GM12801 (cell line): ENCODE data around the gene C19orf73.

Source experiments
- TF ChIP-seq, protein P1 (sequence below): IDR thresholded peaks from one replicate; pipeline ENCODE4 v1.5.1; 2011; ENCODE audit warnings: control low read depth; ENCODE audit not compliant: insufficient read length; ENCODE audit errors: extremely low read depth

Gene C19orf73

DNA sequence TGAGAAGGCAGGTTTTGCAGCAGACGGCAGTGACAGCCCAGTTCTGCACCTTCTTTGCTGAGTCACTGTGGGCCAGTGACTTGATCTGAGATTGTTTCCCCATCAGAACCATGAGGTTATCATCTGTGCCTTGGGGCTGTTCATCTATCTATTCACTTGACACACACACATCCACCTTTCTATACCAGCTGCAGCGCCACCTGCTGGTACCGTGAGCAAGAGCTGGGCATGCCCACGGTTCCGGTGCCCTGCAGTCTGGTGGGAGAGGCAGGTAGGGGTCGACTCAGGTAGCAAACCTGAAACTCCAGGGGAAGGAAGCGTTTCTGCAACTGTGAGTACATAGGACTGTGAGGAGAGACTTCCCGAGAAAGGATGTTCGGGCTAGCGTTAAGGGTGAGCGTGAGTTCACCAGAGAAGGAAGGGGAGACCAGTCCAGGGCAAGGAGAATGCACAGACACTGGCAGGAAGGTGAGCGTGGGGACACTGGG lies 12.3 kb downstream of the C19orf73 start:
- TF ChIP-seq, protein P1, sequence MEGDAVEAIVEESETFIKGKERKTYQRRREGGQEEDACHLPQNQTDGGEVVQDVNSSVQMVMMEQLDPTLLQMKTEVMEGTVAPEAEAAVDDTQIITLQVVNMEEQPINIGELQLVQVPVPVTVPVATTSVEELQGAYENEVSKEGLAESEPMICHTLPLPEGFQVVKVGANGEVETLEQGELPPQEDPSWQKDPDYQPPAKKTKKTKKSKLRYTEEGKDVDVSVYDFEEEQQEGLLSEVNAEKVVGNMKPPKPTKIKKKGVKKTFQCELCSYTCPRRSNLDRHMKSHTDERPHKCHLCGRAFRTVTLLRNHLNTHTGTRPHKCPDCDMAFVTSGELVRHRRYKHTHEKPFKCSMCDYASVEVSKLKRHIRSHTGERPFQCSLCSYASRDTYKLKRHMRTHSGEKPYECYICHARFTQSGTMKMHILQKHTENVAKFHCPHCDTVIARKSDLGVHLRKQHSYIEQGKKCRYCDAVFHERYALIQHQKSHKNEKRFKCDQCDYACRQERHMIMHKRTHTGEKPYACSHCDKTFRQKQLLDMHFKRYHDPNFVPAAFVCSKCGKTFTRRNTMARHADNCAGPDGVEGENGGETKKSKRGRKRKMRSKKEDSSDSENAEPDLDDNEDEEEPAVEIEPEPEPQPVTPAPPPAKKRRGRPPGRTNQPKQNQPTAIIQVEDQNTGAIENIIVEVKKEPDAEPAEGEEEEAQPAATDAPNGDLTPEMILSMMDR = no peak

DNA sequence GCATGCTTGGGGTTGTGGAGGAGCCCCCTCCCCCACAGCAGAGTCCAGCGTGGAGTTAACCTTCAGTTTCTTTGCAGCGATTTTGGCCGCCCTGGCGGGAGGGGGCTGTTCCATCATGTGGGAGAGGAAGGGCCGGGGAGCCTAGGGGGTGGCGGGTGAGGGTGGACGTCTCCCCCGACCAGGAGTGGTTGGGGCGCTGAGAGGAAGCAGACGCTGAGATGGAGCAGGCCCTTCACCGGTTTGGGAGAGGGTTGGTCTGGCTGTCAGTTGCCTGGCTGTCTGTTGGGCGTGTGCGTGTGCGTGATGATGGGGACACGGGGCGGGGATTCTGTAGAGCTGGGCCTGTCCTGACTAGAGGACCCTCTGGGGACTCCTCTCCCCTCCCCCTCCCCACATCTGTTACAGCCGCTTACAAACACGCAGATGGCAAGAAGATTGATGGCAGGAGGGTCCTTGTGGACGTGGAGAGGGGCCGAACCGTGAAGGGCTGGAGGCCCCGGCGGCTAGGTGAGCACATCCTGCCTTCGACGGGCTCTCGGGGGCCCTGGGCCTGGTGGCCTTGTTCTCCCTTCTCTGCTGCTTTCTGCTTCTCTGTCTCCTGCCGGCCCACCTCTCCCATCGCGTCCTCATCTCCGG lies 14.6 kb downstream of the C19orf73 start:
- TF ChIP-seq, protein P1 = no peak

DNA sequence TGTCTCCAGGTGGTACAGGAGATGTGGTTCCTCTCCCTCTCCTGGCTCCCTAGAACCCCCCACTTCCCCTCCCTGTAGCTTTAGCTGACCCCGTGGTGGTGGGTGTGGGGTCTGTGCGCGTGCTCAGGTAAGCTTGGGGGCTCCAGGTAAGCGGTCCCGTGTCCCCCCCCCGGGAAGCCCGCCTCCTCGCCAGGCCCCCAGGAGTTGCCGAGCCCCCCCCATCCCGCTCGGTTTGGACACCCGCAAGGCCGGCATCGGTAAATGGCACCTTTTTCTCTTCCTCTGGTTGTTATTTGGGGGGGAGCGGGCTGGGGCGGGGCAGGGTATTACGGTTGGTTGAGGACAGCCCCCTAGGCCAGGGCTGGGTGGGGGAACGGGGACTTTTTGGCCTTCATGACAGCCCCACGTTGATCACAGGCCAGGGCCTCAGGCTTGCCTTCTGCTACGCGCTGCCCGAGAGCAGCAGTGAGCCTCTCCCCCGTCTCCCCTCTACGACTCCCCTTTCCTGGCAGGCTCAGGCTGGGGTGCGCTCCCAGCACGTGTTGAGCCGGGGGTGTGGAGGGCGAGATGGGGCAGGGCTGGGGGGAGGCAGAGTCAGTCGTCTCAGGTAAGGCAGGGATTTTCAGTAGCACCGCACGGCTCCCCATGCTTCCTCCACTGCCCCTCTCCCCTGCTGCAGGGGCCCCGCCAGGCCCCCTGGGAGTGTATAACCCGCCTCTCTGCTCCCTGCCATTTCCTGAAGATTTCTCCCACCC lies 15.4 kb downstream of the C19orf73 start:
- TF ChIP-seq, protein P1 = no peak

DNA sequence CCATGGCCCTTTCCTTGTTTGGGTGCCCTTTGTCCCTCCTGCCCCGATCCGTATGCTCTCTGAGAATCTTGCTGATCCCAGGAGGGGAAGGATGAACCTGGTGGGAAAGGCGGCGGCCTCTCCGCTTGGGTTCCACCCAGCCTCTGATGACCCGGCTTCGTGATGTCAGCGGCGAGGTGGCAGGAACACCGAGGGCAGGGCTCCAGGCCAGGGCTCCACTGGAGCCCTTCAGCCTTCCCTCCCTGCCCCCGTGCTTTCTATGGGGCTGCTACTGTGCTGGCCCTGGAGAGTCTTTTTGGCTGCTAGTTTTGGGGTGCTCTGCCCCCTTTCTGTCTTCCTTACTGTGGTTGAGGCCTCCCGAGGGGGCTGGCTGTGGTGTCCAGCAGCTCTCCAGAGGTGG lies 16.6 kb downstream of the C19orf73 start:
- TF ChIP-seq, protein P1 = no peak

DNA sequence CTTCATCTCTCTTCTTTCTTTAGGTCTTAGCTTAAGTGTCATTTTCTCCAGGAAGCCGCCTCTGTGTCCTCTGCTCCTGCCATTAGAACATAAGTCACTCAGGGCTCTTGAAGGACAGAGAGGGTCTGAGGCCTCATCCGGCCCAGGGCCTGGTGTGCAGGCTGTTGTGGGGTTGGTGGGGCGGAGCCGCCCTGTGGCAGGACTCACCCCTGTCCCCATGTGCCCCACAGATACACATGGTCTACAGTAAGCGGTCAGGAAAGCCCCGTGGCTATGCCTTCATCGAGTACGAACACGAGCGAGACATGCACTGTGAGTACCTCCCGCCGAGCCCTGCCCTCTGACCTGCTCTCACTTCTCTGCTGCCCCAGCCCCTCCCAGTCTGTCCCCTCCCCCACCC lies 17.8 kb downstream of the C19orf73 start:
- TF ChIP-seq, protein P1 = no peak

DNA sequence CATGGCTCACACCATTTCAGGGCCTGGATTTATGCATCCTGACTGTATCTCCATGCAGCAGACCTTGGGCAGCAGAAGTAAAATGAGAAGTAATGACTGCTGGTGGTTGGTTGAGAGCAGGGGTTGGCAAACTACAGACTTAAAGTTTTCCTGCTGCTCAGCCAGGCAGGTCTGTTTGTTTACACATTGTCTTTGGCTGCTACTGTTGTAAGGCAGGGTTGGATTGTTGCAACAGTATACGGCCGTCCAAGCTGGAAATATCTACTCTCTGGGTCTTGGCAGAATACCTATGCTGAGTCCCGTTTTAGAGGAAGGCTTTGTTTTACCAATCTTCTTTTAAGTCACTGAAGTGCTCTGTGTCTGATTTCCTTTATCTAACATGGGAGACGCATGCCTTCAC lies 20.1 kb downstream of the C19orf73 start:
- TF ChIP-seq, protein P1 = no peak

DNA sequence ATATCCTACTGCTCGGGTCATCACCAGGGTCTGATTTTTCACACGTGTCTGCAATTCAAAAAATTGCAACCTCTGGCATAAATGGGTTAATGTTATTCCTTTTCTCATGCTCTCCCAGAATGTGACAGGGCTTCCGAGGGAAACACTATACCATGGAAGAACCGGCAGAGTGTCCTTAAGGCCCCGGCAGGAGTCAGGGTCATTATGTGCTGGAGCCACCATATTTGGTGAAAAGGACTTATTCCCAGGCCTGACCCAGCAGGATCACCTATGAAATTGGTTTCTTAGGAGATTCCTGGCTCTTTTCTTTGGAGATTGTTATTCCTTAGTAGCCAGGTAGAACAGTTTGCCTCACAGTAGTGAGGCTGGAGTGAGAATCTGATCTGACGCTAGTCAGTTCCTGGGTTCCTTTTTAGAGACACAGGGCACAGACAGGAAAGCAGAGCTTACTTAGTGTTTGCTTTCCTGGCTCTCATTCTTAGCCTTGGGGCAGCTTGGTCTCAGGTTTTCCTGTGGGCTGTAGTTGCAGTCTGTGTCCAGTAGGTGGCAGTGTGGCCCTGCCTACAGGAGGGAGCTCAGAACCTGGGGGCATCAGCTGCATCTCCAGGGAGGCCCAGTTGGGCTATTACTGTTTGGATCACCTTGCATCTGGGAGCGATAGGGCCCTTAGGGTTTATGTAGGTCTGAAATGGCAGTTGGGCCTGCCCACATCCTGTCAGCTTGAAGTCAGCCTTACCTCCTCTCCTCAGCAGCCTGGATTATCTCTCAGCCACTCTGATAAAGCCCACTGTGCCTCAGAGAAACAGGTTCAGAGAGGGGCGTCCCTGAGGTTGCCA lies 21.3 kb downstream of the C19orf73 start:
- TF ChIP-seq, protein P1 = peak; percentile 90
